Fibroblast of gingiva (primary cell): ENCODE measurements around the gene TRPV4.
A peak's percentile ranks its signal among the peaks of the same experiment; 100 is the strongest.
"Not testable (repeated sequence)": the region's sequence is repeated elsewhere in the genome, so short reads cannot be mapped to it uniquely, and the experiment has no call there.

Experiments
- DNase-seq: peaks from one replicate; pipeline ENCODE4 v3.0.0-alpha.2; 2011; ENCODE audit warnings: low read depth

Gene TRPV4

GRCh38 chr12:109860977-109861376 is 27.8 kb upstream of the TRPV4 start:
- DNase-seq = no peak

GRCh38 chr12:109858764-109859163 is 25.6 kb upstream of the TRPV4 start:
- no peak for DNase-seq

GRCh38 chr12:109857715-109858114 is 24.5 kb upstream of the TRPV4 start:
- no peak for DNase-seq

GRCh38 chr12:109855377-109855776 is 22.2 kb upstream of the TRPV4 start:
- DNase-seq = no peak

GRCh38 chr12:109850518-109850917 is 17.3 kb upstream of the TRPV4 start:
- not testable (repeated sequence) for DNase-seq

GRCh38 chr12:109847142-109847735 is 14.0 kb upstream of the TRPV4 start:
- DNase-seq = no peak

- DNase-seq = no peak
Observed at GRCh38 chr12:109845824-109846205, 12.6 kb upstream of the TRPV4 start.

- peak; percentile 59 for DNase-seq
Observed at GRCh38 chr12:109844983-109845823, 12.0 kb upstream of the TRPV4 start.

GRCh38 chr12:109844091-109844490 is 10.9 kb upstream of the TRPV4 start:
- peak; percentile 14 for DNase-seq

- no peak for DNase-seq
Observed at GRCh38 chr12:109842021-109842420, 8.8 kb upstream of the TRPV4 start.

- DNase-seq = no peak
Observed at GRCh38 chr12:109841356-109841755, 8.2 kb upstream of the TRPV4 start.

- DNase-seq = no peak
Observed at GRCh38 chr12:109840305-109841074, 7.3 kb upstream of the TRPV4 start.

- DNase-seq = no peak
Observed at GRCh38 chr12:109839444-109839843, 6.2 kb upstream of the TRPV4 start.

GRCh38 chr12:109836916-109837315 is 3.7 kb upstream of the TRPV4 start:
- DNase-seq = no peak

GRCh38 chr12:109835827-109836226 is 2.6 kb upstream of the TRPV4 start:
- no peak for DNase-seq

- DNase-seq = no peak
Observed at GRCh38 chr12:109832541-109833306, 474 bp downstream of the TRPV4 start.

GRCh38 chr12:109831929-109832328 is 1.3 kb downstream of the TRPV4 start:
- no peak for DNase-seq

GRCh38 chr12:109831365-109831764 is 1.8 kb downstream of the TRPV4 start:
- DNase-seq = no peak

GRCh38 chr12:109830718-109831117 is 2.5 kb downstream of the TRPV4 start:
- DNase-seq = no peak

GRCh38 chr12:109830267-109830666 is 2.9 kb downstream of the TRPV4 start:
- DNase-seq = no peak

- no peak for DNase-seq
Observed at GRCh38 chr12:109829667-109830066, 3.5 kb downstream of the TRPV4 start.
